ENCODE data around the gene ZNF593.

DNA sequence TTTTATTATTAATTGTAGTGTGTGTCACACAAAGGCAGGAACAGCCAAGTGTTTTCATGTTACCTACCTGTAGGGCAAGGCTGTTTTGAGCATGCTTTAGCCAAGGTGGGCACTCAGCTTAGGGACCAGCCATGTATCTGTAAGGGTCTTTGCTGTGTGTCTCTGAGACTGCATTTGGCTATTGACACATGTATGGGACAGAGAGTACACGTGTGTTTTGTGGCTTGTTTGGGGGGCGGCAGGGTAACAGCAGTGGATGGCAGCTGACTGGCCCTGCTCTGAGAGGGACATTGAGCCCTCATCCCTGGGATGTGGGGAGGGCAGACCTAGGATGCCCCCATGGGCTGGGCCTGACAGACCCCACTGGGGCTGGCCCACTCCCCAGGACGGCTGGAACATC lies 27.6 kb downstream of the ZNF593 start:
- TF ChIP-seq, protein P1, sequence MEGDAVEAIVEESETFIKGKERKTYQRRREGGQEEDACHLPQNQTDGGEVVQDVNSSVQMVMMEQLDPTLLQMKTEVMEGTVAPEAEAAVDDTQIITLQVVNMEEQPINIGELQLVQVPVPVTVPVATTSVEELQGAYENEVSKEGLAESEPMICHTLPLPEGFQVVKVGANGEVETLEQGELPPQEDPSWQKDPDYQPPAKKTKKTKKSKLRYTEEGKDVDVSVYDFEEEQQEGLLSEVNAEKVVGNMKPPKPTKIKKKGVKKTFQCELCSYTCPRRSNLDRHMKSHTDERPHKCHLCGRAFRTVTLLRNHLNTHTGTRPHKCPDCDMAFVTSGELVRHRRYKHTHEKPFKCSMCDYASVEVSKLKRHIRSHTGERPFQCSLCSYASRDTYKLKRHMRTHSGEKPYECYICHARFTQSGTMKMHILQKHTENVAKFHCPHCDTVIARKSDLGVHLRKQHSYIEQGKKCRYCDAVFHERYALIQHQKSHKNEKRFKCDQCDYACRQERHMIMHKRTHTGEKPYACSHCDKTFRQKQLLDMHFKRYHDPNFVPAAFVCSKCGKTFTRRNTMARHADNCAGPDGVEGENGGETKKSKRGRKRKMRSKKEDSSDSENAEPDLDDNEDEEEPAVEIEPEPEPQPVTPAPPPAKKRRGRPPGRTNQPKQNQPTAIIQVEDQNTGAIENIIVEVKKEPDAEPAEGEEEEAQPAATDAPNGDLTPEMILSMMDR (IDR thresholded peaks at IDR 0.05 in 4 of 5, conservative IDR thresholded peaks at IDR 0.05 in 1 of 5): no peak
- TF ChIP-seq POLR2A (IDR thresholded peaks at IDR 0.05): no peak

Data from gastrocnemius medialis (tissue), 4 donors.